ENCODE results near the gene TOB2.

Gene TOB2, protein sequence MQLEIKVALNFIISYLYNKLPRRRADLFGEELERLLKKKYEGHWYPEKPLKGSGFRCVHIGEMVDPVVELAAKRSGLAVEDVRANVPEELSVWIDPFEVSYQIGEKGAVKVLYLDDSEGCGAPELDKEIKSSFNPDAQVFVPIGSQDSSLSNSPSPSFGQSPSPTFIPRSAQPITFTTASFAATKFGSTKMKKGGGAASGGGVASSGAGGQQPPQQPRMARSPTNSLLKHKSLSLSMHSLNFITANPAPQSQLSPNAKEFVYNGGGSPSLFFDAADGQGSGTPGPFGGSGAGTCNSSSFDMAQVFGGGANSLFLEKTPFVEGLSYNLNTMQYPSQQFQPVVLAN

DNA sequence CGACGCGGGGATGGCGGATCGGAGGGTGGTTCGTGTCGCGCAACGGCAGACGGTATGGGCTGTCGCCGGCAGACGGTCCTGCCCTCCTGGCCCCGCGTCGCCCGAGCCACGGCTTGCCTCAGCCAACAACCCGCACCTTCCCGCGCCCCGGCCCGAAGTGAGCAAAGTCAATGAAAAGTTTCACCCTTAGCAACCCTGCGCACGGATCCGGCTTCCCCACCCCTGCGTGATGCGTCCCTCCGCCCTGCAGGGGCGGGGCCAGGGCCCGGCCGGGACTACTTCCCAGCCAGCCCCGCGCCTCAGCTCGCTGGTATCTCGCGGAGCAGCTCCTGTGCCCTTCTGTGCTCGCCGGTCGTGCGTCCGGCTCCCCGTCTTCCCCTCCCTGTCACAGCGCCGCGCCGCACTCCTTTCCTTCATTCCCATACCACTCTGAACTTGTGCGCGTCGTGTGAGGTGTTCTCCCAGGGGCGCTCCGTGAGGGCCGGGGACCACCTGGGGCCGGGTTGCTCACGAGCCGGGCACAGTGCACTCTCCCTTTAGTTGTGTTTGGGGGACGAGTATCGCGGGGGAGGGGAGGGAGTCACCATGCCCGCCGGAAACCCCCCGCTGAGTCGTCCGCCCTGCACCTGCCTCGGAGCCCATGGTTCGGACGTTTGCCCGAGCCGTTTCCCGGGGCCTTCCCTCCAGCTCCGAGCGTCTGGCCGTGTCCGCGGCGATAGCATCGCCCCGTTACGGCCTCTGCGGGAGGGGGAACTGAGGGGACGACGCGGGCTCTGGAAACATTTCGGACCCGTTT, at the start of gene TOB2:
Gene TOB2 (minus strand): TSS at position 163 of the 796 bp plus-strand sequence. CDS start 9,456 bp downstream, outside the sequence.
- DNase-seq: peak; percentile 83

DNA sequence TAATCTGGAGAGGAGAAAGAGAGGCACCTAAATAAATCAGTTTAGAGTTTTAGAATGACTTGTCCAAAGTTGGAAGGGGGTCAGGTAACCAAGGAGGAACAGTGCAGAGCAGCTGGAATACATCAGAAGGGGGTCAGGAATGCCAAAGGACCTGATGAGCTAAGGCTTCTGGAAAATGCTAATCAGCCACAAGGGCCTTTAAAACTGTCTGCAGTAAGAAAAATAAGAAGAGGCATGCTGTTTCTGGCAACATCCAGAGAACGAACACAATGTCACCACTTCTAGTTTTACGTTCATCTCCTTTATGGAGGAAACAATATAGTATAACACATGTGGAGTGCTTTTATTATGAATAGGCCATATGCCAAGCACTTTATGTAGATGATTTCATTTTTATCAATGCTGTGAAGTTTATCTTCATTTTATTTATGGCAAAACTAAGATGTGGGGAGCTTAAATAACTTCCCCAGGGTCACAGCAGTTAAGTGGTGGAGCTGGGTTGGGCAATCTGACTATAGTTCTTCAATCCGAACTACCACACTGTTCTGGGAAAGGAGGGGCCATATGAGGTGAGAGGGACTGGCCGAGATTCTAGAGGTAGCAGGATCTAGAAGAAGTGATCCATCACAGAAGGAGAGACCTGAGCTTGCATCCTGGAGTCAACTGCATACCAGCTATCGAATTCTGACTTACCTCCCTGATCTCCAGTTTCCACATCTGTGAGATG, 44.9 kb upstream of the TOB2 start:
- no peak for DNase-seq

DNA sequence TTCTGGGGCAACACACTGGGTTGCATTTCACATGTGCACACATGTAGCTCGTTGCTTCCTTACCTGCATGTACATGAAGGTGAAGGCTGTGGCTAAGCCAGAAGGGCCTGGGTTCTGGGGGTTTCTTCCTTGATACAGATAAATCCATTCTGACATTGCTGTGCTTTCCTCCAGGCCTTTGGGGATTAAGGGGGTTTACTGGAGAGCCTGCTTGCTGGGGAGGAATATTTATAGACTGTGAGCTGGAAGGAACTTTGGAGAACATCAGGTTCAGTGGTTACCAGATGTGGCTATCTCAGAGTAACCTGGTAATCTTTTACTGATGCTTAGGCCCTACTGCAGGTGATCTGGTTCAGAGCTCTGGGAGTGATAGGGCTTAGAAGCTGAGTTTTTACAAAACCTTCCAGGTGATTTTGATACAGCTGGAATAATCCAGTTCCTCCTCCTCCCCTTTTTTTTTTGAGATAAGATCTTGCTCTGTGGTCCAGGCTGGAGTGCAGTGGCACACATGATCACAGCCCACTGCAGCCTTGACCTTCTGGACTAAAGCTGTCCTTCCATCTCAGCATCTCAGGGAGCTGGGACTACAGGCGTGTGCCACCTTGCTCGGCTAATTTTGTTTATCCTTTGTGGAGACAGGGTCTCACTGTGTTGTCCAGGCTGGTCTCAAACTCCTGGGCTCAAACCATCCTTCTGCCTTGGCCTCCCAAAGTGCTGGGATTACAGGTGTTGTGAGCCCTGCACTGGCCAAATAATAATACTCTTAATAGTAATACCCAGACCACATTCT, 42.2 kb upstream of the TOB2 start:
- no peak for DNase-seq

DNA sequence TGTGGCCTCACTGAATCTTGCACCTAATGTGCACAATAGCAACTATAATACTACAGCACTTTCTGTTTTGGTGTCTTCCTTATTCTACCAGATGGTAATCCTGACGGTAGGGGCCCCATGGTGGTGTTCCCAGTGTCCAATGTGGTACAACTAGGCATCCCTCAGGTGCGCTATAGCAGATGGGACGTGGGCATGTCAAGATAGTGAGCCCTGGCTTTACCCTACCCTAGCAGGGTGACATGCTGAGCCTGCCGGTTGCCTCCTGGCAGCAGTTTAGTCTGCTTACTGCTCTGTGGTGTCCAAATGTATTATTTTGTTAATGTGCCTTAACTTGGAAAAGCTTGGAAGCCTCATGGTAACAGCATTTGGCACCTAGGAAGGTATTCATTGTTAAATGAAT, 41.5 kb upstream of the TOB2 start:
- DNase-seq: no peak

DNA sequence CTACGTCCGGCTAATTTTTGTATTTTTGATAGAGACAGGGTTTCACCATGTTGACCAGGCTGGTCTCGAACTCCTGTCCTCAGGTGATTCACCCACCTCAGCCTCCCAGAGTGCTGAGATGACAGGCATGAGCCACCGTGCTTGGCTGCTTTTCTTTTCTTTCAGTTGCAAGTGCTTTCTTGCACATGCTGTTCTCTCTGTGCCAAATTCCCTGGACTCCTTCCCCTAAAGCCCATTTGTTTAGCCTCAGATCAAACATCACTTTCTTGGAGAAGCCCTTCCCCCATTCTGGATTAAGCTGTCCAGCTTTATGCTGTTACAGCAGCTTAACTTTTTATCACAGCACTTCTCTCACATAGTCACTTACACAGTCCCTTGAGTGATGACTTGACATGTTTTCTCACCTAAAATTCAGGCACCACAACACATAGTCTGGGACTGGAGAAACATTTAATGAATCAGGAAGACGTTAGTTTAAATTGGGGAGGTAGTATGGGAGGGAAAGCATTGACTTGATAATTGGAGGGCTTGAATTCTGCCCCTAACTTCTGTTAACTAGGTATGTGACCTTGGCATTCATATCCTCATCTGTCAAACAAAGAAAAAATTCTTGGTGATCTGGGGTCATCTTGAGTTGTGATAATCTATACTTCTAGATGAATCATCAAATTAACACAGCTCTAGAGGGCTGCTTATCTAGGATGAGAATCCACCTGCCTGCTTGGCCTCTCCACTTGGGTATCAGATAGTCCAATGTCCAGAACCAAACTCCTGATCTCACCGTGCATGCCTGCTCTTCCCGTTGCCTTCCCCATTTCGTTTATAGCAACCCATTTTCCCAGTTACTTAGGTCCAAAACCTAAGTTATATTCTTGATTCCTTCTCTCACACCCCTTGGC, 40.7 kb upstream of the TOB2 start:
- DNase-seq: no peak

DNA sequence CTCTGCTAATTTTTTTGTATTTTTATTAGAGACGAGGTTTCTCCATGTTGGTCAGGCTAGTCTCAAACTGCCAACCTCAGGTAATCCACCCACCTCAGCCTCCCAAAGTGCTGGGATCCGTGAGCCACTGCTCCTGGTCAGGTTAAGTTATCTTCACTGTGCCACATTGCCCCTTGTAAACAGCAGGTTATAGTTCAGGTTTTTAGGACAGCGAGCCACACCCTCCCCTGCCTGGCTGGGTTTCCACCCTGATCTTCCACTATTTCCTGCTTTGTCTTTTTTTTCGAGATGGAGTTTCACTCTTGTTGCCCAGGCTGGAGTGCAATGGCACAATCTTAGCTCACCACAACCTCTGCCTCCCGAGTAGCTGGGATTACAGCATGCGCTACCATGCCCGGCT, 38.4 kb upstream of the TOB2 start:
- no peak for DNase-seq

DNA sequence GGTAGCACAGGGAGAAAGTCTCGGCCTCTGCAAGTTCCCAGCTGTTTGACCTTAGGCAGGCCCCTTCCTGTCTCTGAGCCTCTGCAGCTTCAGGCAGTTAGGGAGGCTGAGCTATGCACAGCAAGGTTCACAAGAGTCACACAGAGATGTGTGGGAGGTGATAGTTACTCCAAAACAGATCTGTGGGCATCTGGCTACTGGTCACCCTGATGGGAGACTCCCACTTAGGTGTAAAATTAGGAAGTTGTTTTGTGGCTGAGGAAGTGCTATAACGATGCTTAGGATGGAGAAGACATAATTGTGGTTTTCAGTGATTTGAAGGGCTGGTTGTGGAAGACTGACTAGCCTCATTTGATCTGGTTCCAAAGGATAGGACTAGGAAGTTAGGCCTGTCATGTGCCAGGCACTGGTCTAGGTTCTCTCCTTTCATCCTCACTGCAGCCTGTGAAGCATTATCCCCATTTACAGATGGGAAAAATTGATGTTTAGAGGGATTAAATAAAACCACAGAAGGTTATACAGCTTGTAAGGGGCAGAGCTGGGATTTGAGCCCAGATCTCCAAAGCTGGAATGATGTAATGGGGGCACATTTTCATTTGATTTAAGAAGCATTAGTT, 35.8 kb upstream of the TOB2 start:
- no peak for DNase-seq

DNA sequence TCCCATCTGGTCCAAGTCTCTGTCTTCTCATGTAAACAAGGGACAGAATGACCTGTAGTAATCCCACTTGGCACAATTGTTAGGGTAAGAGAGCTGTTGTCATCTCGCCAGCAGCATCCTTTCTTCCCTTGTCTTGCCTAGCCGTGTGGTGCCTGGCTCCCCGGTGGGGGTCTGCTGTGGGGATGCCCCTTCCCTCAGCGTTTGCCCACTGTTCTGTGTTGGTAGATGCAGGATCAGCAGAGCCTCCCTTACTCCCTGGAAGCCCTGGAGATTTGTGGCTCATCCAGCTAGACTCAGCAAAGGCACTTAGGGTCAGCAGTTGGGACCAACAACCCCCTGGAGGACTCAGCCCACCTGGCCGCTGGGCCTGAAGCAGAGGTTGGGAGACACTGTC, 35.3 kb upstream of the TOB2 start:
- no peak for DNase-seq

DNA sequence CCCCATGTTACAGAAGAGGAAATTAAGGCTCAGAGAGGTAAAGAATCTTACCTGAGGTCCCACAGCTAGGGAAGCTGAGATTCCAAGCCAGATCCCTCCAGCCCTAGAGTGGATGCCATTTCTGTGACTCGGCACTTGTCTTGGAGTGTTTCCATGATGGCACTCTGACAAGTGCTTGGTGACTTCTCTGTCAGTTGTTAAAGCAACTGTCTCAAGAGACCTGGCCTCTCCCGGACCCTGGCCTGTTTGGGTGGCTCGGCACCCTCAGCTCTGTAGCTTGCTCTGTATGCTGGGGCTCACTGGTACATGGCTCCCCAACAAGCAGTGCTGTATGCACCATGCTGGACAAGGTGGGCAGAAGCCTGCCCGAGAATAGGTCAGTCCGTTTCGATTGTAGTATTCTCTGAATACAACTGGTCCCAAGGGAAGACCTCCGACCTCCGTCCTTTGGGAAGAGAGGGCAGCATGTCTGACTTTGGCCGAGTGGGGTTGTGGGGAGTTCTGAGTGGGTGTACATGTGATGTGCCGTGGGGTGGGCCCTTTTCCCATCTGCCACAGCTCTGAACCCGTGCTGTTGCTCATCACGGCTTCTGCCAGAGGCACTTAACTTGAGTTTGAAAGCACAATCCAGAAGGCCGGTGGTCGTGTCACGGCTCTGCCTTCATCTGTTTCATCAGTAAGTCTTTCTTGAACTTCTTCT, 34.7 kb upstream of the TOB2 start:
- DNase-seq: no peak

DNA sequence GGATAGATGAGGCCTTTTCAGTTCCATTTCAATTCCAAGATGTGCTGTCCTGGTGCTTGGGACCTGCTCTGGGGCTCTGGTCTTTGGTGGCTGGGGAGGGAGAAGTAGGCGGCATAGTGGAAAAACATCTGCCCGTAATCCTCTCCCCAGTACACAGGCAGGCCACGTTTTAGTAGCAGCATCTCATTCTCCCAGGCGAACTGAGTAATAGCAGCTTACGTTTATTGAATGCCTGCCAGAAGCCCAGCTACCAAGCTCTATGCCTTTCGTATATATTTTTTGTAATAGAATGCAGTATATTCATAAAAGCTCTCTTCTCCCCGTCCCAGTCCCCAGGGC, 33.8 kb upstream of the TOB2 start:
- peak; percentile 23 for DNase-seq

DNA sequence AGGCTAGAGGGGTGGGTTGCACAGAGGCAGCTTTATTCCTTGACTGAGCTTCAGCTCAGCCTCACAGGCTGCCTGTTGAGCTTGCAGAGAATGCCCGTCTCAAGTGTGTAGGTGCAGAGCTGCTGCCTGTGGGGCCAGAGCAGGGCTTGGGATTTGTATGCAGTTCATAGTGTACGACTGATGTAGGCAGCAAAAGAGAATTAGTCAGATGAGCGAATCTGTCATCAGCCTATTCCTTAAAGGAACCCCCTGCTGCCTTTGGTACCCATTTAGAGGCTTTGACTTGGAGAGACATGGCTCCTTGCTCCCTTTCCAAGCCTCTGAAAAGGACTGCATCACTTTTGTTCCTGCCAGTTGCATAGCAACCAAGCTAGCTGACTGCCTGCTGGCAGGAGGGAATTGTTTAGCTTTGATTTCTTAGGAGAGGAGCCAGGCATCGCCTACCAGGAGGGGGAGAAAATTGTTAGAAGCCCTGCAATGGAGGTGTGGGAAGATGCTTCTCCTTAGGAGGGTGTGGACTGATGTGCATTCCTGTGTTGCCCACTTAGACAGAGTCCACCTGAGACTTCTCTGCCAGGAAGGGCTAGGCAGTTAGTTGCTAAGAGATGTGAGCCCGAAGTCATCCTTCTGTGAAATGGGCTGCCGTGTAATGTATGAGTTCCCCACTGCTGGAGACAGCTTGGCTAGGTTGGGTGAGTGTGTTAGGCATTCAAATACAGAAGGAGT, 33.2 kb upstream of the TOB2 start:
- DNase-seq: peak; percentile 39

DNA sequence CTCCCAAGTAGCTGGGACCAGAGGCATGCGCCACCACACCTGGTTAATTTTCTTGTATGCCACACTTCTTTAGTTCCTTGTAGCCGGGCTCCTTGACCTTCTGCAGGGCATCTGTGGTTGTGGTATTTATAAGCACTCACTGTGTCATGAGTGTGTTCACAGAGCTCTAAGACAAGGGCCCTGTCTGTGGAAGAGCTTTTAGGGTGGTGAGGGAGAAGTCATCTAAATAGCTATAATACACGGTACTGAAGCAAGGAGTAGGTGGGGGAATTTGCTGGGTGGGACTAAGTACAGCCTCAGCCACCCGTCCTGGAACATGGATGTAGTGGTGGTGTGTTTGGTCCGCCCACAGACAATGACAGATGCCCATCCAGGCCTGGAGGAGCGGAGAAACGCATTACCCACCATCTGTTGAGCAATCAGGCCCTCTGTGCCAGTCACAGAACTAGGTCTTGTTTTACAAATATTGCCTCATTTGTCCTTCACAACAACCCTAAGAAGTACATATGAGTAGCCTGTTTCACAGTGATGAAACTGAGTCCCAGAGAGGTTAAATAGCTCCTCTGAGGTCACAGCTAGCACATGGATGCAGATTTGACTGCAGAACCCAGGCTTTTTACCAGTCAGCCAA, 32.4 kb upstream of the TOB2 start:
- peak; percentile 87 for DNase-seq

DNA sequence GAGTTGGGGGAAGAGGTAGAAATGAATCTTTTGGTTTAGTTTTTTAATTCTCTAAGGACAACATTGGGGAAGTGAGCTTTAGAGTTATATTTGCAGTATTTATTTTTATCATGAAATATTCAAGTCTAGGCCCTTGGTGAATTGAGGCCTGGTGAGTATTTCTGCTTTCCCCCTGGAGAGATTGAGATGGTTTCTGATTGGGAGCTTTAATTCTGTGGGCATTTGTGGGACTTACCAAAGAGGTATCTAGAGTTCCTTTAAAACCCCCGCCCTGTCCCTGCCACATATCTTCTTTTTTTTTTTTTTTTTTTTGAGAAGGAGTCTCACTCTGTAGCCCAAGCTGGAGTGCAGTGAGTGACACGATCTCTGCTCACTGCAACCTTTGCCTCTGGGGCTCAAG, 31.9 kb upstream of the TOB2 start:
- no peak for DNase-seq

DNA sequence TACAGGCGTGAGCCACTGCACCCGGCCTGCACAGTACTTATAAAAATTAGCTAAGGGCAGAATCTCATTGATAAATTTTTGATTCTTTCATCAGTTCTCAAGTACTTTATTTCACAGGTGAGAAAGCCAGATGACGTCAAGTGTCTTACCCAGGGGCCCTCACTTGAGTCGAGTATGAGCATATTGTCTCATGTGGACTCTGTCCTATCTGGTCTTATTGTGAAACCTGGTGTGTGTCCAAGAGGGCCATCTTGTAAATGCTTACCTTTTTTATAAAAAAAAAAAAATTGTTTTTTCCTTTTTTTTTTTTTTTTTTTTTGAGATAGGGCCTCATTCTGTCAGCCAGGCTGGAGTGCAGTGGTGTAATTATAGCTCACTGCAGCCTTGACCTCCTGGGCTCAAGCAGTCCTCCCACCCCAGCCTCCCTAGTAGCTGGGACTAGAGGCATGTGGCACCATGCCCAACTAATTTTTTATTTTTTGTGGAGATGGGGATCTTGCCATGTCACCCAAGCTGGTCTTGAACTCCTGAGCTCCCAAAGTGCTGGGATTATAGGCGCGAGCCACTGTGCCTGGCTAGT, 28.4 kb upstream of the TOB2 start:
- no peak for DNase-seq

DNA sequence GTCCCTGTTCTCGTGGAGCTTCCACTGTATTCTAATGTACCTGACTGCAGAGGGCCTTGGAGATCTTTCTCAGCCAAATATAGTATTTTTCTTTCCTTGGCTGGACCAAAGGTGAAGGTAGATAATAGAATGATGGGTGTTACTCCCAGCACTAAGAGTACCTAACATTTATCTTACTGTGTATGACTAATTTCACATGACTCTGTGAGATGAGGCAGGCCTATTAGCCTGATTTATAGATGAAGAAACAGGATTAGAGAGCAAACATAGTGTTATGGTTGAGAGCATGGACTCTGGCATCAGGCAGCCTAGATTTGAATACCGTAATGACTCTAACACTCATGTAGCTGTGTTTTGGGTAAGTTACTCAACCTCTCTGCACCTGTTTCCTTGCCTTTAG, 25.0 kb upstream of the TOB2 start:
- no peak for DNase-seq

DNA sequence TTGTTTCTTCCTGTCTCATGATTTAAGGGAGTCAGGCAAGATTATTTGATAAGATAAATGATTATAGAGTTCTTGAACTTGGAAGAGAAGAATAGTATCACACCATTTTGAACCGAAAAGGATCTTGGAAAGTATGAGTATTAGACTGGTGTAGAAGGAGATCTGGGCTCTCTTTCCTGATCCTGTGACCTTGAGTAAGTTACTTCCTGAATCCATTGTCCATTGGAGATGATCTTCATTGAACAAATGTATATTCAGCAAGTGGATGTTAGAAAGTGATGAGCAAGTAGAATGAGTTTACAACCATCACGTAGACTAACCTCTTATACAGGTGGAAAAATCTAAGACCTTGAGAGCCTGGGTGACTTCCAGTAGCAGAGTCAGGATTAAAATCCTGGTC, 24.3 kb upstream of the TOB2 start:
- DNase-seq: no peak

DNA sequence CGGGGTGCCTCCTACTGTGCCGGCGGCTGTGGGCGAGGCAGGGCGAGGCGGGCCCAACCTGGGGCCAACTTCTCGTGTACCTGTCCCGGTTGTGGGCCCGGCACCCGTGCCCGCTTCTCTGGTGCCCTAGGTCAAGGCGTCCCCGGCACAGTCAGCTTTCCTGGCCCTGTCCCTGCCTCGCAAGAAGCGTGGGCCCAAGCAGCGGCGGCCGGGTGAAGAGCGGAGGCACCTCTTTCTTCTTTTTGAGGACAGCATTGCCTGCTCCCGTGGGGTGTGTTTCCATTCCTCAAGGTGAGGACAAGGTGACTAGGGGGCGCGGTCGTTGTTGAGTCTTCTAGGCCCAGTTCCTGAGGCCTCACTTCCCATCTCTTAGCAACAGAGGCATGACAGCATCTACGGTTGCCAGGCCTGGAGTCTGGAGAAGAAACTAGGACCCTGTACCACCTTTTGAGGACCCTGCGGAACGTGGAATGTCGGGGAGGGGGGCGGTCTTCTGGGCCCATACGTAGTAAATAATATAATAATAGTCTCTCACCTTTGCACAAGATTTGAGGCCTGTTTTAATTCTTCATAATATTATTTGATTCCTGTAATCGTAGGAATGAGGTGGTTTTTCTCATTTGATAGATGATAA, 22.7 kb upstream of the TOB2 start:
- no peak for DNase-seq

DNA sequence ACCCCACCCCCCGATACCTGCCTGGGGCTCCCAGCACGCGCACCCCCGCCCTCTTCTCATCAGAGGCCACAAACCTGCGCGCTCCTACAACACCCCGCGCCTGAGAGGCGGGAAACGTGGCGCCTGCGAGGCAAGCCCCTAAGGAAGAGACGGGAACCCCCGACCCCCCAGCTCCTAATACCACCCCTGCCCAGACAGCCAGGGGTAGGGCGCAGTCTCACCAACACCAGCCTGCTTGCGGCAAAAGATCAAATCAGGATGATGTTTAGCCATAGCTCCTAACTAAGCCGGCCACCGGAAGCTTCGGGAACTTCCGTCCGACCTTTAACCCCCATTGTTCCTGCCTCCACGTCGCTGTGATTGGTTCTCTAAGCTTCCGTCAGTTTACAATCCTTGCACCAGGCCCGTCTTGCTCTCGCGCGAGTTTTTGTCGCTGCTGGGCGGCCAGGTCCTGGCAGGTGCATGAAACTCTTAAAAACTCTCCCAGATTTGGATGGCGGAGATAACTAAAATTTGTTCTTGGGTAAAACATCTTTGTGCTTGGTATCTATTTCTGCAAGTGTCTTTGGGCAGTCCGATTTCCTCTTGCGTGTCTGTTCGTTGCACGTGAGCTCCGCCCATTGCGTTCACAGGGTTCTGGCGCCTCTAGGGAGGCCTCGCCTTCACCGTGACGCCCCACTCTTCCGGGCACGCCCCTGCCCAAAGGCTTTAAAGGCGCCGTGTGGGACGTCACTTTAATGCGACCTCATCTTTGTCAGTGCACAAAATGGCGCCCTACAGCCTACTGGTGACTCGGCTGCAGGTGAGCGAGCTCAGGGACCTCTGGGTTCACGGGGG, 22.0 kb upstream of the TOB2 start, which contains the start of the genes ACO2 and PHF5A:
Gene ACO2 (plus strand): TSS at position 737 of the 837 bp plus-strand sequence. CDS start 30 bp downstream, at position 767.
Gene PHF5A (minus strand): TSS at position 312 of the 837 bp plus-strand sequence. CDS start 39 bp downstream, at position 273.
- peak; percentile 99 for DNase-seq
